ENCODE data around the gene DEPDC5.

DEPDC5 gene

DNA sequence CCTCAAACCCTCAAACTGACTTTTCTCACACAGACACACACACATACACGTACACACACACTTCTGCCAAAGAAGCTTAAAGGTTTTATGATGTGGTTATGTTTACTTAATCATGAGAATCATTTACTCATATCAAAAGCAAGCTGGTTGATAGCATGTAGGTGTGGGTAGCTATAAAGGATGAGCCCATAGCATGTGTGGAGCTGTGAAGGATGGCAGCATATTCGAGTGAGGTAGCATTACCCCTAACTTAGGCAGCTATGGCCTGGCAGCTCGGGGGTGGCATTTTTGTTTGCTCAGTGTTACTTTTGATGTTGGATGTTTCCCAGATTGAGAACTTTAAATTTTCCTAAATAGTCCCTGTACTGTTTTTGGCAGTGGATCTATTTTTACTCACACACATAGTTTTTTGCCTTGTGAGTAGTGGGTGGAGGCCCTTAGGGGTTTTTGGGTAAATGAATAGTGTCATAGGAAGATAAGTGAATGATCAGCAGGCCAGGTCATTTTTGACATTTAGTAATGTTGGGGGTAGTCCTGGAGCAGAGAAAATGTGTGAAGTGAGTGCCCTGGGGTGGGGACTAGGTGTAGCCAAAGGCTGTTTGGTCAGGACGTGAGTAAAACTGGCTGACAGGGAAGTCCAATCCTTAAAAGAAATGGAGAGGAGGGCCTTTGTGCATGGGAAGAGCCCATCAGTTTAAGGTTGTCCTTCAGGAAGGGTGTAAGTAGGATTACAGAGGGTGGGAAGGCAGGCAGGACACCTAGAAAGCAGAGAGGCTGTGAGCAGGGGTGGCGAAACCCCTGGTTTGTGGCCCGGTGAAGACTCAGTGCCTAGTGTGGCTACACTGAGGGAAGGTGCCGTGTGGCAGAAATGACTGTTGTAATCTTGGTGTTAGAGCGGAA is 197.6 kb downstream of the DEPDC5 start:
- no peak for DNase-seq (ENCODE audit: low spot score)

GRCh38 chr22:31952094-31952401 is 198.2 kb downstream of the DEPDC5 start:
- no peak for DNase-seq (ENCODE audit: low spot score)

DNA sequence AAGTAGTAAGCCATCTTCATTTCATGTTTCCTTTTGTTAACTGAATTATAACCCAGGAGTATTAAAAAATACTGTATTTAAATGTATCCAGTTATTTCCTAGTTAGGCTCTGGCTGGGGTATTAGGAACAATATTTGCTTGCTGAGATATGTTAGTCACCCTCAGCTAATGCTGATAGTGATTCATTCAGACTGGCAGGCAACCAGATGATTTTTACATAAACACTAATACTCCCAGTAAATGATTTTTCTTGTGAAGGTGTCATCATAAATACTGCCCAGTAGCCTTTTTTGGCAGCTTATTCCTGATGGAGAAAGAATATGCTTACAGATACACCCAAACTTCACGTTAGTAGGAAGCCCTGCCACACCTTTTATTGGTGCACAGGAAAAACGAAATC is 198.7 kb downstream of the DEPDC5 start:
- no peak for DNase-seq (ENCODE audit: low spot score)

DNA sequence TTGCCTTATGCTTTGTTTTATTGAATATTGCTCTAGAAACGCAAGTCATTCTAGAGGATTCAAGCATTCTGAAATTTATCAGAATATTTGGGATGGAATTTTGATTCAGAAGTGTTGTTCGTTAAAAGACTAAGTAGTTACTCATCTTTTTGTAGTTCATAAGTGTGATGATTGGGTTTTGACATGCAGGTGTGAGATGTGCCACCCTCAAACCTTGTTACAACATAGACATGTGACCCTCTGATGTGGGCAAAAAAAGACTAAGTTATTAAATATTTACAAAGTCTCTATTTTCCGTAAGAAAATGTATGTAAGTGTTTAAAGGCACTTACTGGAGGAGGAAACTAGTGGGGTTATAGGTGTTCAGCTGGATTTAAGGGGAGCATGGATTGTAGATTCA is 199.4 kb downstream of the DEPDC5 start:
- DNase-seq (ENCODE audit: low spot score), result no peak

DNA sequence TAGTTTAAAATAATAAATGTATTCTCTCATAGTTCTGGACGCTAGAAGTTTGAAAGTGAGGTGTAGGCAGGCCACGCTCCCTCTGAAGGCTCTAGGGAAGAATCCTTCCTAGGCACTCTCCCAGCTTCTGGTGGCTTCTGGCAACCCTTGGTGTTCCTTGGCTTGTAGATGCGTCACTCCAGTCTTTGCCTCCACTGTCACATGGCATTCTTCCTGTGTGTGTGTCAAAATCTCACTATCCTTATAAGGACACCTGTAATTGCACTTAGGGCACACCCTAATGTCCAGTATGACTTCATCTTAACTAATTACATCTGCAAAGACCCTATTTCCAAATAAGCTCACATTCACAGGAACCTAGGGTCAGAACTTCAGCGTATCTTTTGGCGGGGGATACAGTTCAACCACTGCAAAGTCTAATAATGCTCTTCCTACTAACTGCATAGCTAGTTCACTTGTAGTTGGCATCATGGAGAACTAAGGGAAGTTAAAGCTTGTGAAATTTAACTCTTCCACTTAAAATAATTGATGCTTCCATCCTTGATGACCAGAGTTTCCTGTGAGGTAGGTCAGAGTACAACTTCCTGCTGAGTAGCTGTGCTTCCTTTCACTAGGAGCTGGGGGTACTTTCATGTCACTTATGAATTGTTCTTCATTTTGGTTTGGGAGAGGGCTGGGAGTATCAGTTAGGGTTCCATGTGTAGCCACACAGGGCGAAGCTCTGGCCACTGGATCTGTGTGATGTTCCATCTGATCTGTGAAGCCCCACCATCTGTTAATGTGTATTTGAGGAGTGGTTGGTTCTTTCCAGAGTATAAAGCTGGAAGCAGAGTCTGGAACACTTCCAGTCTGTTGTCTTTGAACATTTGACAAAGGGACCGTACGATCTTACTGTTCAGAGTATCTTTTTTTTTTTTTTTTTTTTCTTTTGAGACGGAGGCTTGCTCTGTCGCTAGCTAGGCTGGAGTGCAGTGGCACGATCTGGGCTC is 201.0 kb downstream of the DEPDC5 start:
- DNase-seq (ENCODE audit: low spot score), result no peak

- DNase-seq (ENCODE audit: low spot score), result no peak
These were observed 202.5 kb downstream of the DEPDC5 start for GRCh38 chr22:31956360-31956759.
